ENCODE data around the gene PPP6R2.

The PPP6R2 gene

GRCh38 chr22:50342651-50343540 is at the start of gene PPP6R2:
Gene PPP6R2 (plus strand): TSS chr22:50343327. CDS start chr22:50393909, 50,582 bp downstream.
- peak; percentile 57 for DNase-seq

GRCh38 chr22:50293441-50294318 is 49.4 kb upstream of the PPP6R2 start:
- no peak for DNase-seq

GRCh38 chr22:50294319-50294656 is 48.8 kb upstream of the PPP6R2 start:
- no peak for DNase-seq

- DNase-seq = no peak
These were observed 46.3 kb upstream of the PPP6R2 start for GRCh38 chr22:50296658-50297490.

- no peak for DNase-seq
These were observed 45.4 kb upstream of the PPP6R2 start for GRCh38 chr22:50297510-50298265.

- DNase-seq = no peak
These were observed 44.9 kb upstream of the PPP6R2 start for GRCh38 chr22:50298266-50298637.

- DNase-seq = no peak
These were observed 44.0 kb upstream of the PPP6R2 start for GRCh38 chr22:50298937-50299784.

- no peak for DNase-seq
These were observed 43.1 kb upstream of the PPP6R2 start for GRCh38 chr22:50299785-50300619.

GRCh38 chr22:50300620-50301257 is 42.4 kb upstream of the PPP6R2 start:
- DNase-seq = no peak

GRCh38 chr22:50301581-50301991 is 41.5 kb upstream of the PPP6R2 start:
- no peak for DNase-seq

GRCh38 chr22:50302041-50302541 is 41.0 kb upstream of the PPP6R2 start:
- no peak for DNase-seq

- DNase-seq = no peak
These were observed 40.6 kb upstream of the PPP6R2 start for GRCh38 chr22:50302564-50302963.

GRCh38 chr22:50303515-50303847 is 39.6 kb upstream of the PPP6R2 start:
- DNase-seq = no peak

- DNase-seq = no peak
These were observed 39.1 kb upstream of the PPP6R2 start for GRCh38 chr22:50303848-50304527.

- DNase-seq = no peak
These were observed 38.4 kb upstream of the PPP6R2 start for GRCh38 chr22:50304528-50305392.

GRCh38 chr22:50305393-50305922 is 37.7 kb upstream of the PPP6R2 start:
- no peak for DNase-seq

- DNase-seq = no peak
These were observed 37.1 kb upstream of the PPP6R2 start for GRCh38 chr22:50305923-50306566.

All from KG1 (cell line).